HepG2 (cell line): Measurements from ENCODE around the gene DDRGK1. TPM values are rescaled to one million over a fixed set of nuclear protein-coding genes. Genes with fewer than 3 reads are reported as not detected.

ENCODE experiments used
- ATAC-seq: fragments of 200-7000 bp; cut with Tn5 transposase; 3 replicates; pipeline ENCODE4 v1.9.1; 2020; ENCODE audit warnings: mild to moderate bottlenecking, moderate library complexity
- BruUV-seq: library from RNA; stranded (reverse); fragments of 400-500 nt; replicated peaks from 2 replicates; lab custom pipeline; 2021; lab: Mats Ljungman, UMichigan
- CTCF ChIA-PET: fragments of 300-600 bp; formaldehyde crosslinking; extraction: SDS; loops from one replicate; lab custom pipeline; 2021; ENCODE audit warnings: low total read pairs, inconsistent platforms, low intra/inter-chr PET ratio; lab: Yijun Ruan, JAX
- POLR2A ChIA-PET: fragments of 350-600 bp; sonication (Branson Sonifier 250); formaldehyde crosslinking; loops from one replicate; lab custom pipeline; 2020; ENCODE audit warnings: antibody characterized with exemption, inconsistent platforms; lab: Yijun Ruan, JAX
- DNase-seq: peaks from one replicate; pipeline ENCODE4 v3.0.0-alpha.2; 2015; ENCODE audit warnings: low spot score
- FAIRE-seq: peaks from 3 replicates; lab custom pipeline; 2011; peaks lifted over from hg19 to GRCh38; lab: Jason Lieb, UNC
- H2AFZ ChIP-seq: one replicate; pipeline ENCODE4 v1.6.1; 2011; ENCODE audit warnings: low read length, inconsistent platforms
- H3K27ac ChIP-seq: fragments of 300-600 bp; 3 replicates; pipeline ENCODE4 v1.8.0; 2011; ENCODE audit warnings: mixed run types, mild to moderate bottlenecking, mixed read lengths, low read length, inconsistent platforms; ENCODE audit not compliant: insufficient read depth; ENCODE audit errors: extremely low read length
- H3K27me3 ChIP-seq, 2 experiments: fragments of 200-600 bp in 1 of 2; 2 replicates in 1 of 2; 3 replicates in 1 of 2; pipeline versions ENCODE4 v1.6.0 to v1.8.0; 2011; ENCODE audit warnings: low read length in 2 of 2, mild to moderate bottlenecking in 2 of 2, moderate library complexity in 2 of 2, inconsistent platforms in 1 of 2; ENCODE audit not compliant: insufficient read depth in 2 of 2, control insufficient read depth in 1 of 2
- H3K36me3 ChIP-seq, 2 experiments: fragments of 200-600 bp in 1 of 2; replicated peaks in 1 of 2; 2 replicates in 1 of 2; 3 replicates in 1 of 2; pipeline versions ENCODE4 v1.5.1 to v1.8.0; 2011; ENCODE audit warnings: low read length in 2 of 2, inconsistent platforms in 1 of 2; ENCODE audit not compliant: insufficient read depth in 2 of 2, control insufficient read depth in 1 of 2
- H3K4me1 ChIP-seq: 2 replicates; pipeline ENCODE4 v1.5.1; 2012; ENCODE audit warnings: low read length, inconsistent platforms; ENCODE audit not compliant: insufficient read depth
- H3K4me2 ChIP-seq: 2 replicates; pipeline ENCODE4 v1.6.0; 2011; ENCODE audit warnings: low read depth, low read length, inconsistent platforms
- H3K4me3 ChIP-seq, 3 experiments: fragments of 200-600 bp in 1 of 3; sonication (generic), shearing (Covaris generic) in 1 of 3; replicated peaks in 1 of 3; 2 replicates each; pipeline ENCODE4 v1.5.1; 2011 to 2016; ENCODE audit warnings: low read length in 3 of 3, inconsistent platforms in 2 of 3, low read depth in 2 of 3, mild to moderate bottlenecking in 2 of 3, control low read depth in 1 of 3, mixed read lengths in 1 of 3; ENCODE audit not compliant: insufficient read depth in 1 of 3
- H3K79me2 ChIP-seq: one replicate; pipeline ENCODE4 v1.6.1; 2011; ENCODE audit warnings: low read length, inconsistent platforms; ENCODE audit not compliant: insufficient read depth
- H3K9ac ChIP-seq: 2 replicates; pipeline ENCODE4 v1.6.0; 2011; ENCODE audit warnings: mild to moderate bottlenecking, low read depth, low read length, inconsistent platforms; ENCODE audit not compliant: insufficient read depth
- H3K9me3 ChIP-seq: 2 replicates; pipeline ENCODE4 v1.5.1; 2012; ENCODE audit warnings: mild to moderate bottlenecking, low read length
- H4K20me1 ChIP-seq: 2 replicates; pipeline ENCODE4 v1.6.0; 2011; ENCODE audit warnings: inconsistent platforms, mild to moderate bottlenecking, low read length, moderate library complexity; ENCODE audit not compliant: insufficient read depth
- BRD4 ChIP-seq: sonication (generic); formaldehyde crosslinking; IDR thresholded peaks from 2 replicates; pipeline ENCODE4 v1.4.0; 2020; ENCODE audit warnings: missing genetic modification reagents
- CAMTA2 ChIP-seq: sonication (generic); formaldehyde crosslinking; IDR thresholded peaks from 2 replicates; pipeline ENCODE4 v1.4.0; 2020; ENCODE audit warnings: mild to moderate bottlenecking, missing genetic modification reagents, borderline replicate concordance
- FOSL1 ChIP-seq: sonication (generic); formaldehyde crosslinking; IDR thresholded peaks from 2 replicates; pipeline ENCODE4 v1.9.0; 2021; ENCODE audit warnings: missing genetic modification reagents, borderline replicate concordance
- MED1 ChIP-seq: sonication (generic); formaldehyde crosslinking; IDR thresholded peaks from 2 replicates; pipeline ENCODE4 v1.4.0; 2020; ENCODE audit warnings: missing genetic modification reagents
- POLR2A ChIP-seq, 2 experiments: IDR thresholded peaks; 2 replicates each; pipeline ENCODE4 v1.6.1; 2011; ENCODE audit warnings: low read depth in 2 of 2, low read length in 2 of 2, mild to moderate bottlenecking in 1 of 2, moderate library complexity in 1 of 2; ENCODE audit not compliant: insufficient read depth in 1 of 2
- POLR2AphosphoS5 ChIP-seq: IDR thresholded peaks from 2 replicates; pipeline ENCODE4 v1.6.1; 2012; ENCODE audit warnings: low read depth, low read length
- RBFOX2 ChIP-seq: fragments of 200-400 bp; formaldehyde crosslinking; IDR thresholded peaks from 2 replicates; pipeline ENCODE4 v1.6.1; 2017; ENCODE audit warnings: low read depth, mild to moderate bottlenecking, low read length
- REPIN1 ChIP-seq: sonication (generic); formaldehyde crosslinking; IDR thresholded peaks from 2 replicates; pipeline ENCODE4 v1.8.0; 2022; ENCODE audit warnings: missing genetic modification reagents, low read depth, mild to moderate bottlenecking, borderline replicate concordance
- SALL2 ChIP-seq: sonication (generic); formaldehyde crosslinking; IDR thresholded peaks from 2 replicates; pipeline ENCODE4 v1.8.1; 2023; ENCODE audit warnings: mild to moderate bottlenecking, missing genetic modification reagents, inconsistent platforms
- UBTF ChIP-seq: sonication (generic); formaldehyde crosslinking; IDR thresholded peaks from 2 replicates; pipeline ENCODE4 v1.4.0; 2020; ENCODE audit warnings: mild to moderate bottlenecking, missing genetic modification reagents
- XRCC5 ChIP-seq: fragments of 200-400 bp; formaldehyde crosslinking; optimal IDR thresholded peaks from 2 replicates; pipeline ENCODE3; 2017; ENCODE audit warnings: mild to moderate bottlenecking, low read length
- ZFP62 ChIP-seq: sonication (generic); formaldehyde crosslinking; IDR thresholded peaks from 2 replicates; pipeline ENCODE4 v1.4.0; 2020; ENCODE audit warnings: missing genetic modification reagents
- ZNF263 ChIP-seq: sonication (generic); formaldehyde crosslinking; IDR thresholded peaks from 2 replicates; pipeline ENCODE4 v1.4.0; 2020; ENCODE audit warnings: missing genetic modification reagents
- ZNF562 ChIP-seq: sonication (generic); formaldehyde crosslinking; IDR thresholded peaks from 2 replicates; pipeline ENCODE4 v1.8.0; 2022; ENCODE audit warnings: missing genetic modification reagents, borderline replicate concordance
- ZNF740 ChIP-seq: sonication (generic); formaldehyde crosslinking; IDR thresholded peaks from 2 replicates; pipeline ENCODE4 v1.4.0; 2020; ENCODE audit warnings: missing genetic modification reagents
- ZSCAN21 ChIP-seq: sonication (generic); formaldehyde crosslinking; IDR thresholded peaks from 2 replicates; pipeline ENCODE4 v1.8.0; 2022; ENCODE audit warnings: mild to moderate bottlenecking, missing genetic modification reagents, moderate library complexity, borderline replicate concordance
- ZSCAN29 ChIP-seq: sonication (generic); formaldehyde crosslinking; conservative IDR thresholded peaks from 2 replicates; pipeline ENCODE4 v1.4.0; 2020; ENCODE audit warnings: mild to moderate bottlenecking, missing genetic modification reagents
- WGBS: methylation state at CpG from one replicate; pipeline ENCODE4 v1.1.6; 2017; ENCODE audit warnings: low lambda C conversion rate; 5-methylcytosine and 5-hydroxymethylcytosine counted together
- in situ Hi-C: cut with HindIII; loops from 2 replicates; pipeline ENCODE4 v1.10.0; 2017; ENCODE audit warnings: low pct_unique_long_range_greater_than_20kb; ENCODE audit not compliant: extremely low pct_ligation_motif_present
- intact Hi-C: fragments of 100-400 bp; cut with micrococcal nuclease; formaldehyde crosslinking; loops from one replicate; pipeline ENCODE4 v1.10.0; 2022; ENCODE audit not compliant: unreplicated experiment
- polyA plus RNA-seq, 8 experiments: library from polyadenylated mRNA; depleted of rRNA in 3 of 8; stranded (reverse) in 7 of 8; unstranded in 1 of 8; fragments of >200 nt; fragmentation: Illumina TruSeq in 4 of 8; extraction: Trizol in 4 of 8; gene quantifications; 2 replicates each; pipeline versions ENCODE4 v1.2.1 to v1.2.3, GENCODE V29; 2011 to 2016; ENCODE audit warnings: low read depth in 4 of 8, missing spikeins in 1 of 8, mixed read lengths in 1 of 8; ENCODE audit not compliant: insufficient read depth in 1 of 8
- total RNA-seq, 5 experiments: library from RNA; depleted of rRNA; stranded (reverse); fragments of >200 nt; fragmentation: Illumina TruSeq; extraction: Trizol; gene quantifications; 2 replicates each; pipeline ENCODE4 v1.2.3, GENCODE V29; 2016; ENCODE audit warnings: low read depth in 1 of 5

Gene DDRGK1
- total and polyA plus RNA-seq, 2 of the 13 experiments (the other 11 are each of a cell fraction or from before 2014, with no cell fraction given) = 96.7 to 149 TPM

- Histone ChIP-seq H3K27me3 (no peaks in the 10 kb centered on the region), H3K27ac (no peak overlapping the region), H3K36me3 (peaks cover 55 to 80% of the 10 kb centered on the region in 2 experiments), H3K4me1 (no peaks in the 10 kb centered on the region), H4K20me1 (no peaks in the 10 kb centered on the region), H3K9ac (no peak overlapping the region), H3K4me2 (no peak overlapping the region), H3K4me3 (no peak overlapping the region), H2AFZ (no peak overlapping the region), H3K9me3 (no peaks in the 10 kb centered on the region), H3K79me2 (no peaks in the 10 kb centered on the region)
- WGBS = 95% methylated on average over 18 of the region's 18 CpGs
- ChIA-PET CTCF (no interaction called here), POLR2A (interaction anchor here (1.0 to 2.0 kb wide), 4 partner anchors 9 to 17 kb away, joined by 3 to 6 read pairs (median 4); no protein-coding TSS in a partner anchor)
- ATAC-seq = no peak
- 0 out of 2 replicates have a peak, but pooled peaks have one; percentile 9 for TF ChIP-seq POLR2AphosphoS5
- peak; percentile 49 for TF ChIP-seq RBFOX2
- no peak for TF ChIP-seq SALL2 (CRISPR knock-in tag)
- TF ChIP-seq POLR2A (IDR thresholded peaks at IDR 0.05; ENCODE audit: insufficient read depth in 1 of 2, low read depth in 2 of 2, low read length in 2 of 2) = peak in 1 of 2 experiments; percentile 44; a peak in 1 of 4 replicates
- TF ChIP-seq MED1 (CRISPR knock-in tag) = no peak
- BruUV-seq = no TSS peak
- no peak for DNase-seq
- intact Hi-C loops = no loop called here
- in situ Hi-C loops = no loop called here
- no peak for FAIRE-seq
Measured at GRCh38 chr20:3192226-3193015, 12.1 kb downstream of the DDRGK1 start.

GRCh38 chr20:3190681-3191111 is 13.8 kb downstream of the DDRGK1 start:
- FAIRE-seq (no peak), ATAC-seq (peak; percentile 14; the same call in 2 of the 3 replicates), DNase-seq (no peak)
- ChIA-PET POLR2A (no interaction called here), CTCF (no interaction called here)
- Histone ChIP-seq H2AFZ (no peak overlapping the region), H3K9me3 (no peaks in the 10 kb centered on the region), H3K36me3 (peaks cover 48 to 67% of the 10 kb centered on the region in 2 experiments), H3K27me3 (no peaks in the 10 kb centered on the region), H3K79me2 (no peaks in the 10 kb centered on the region), H3K4me3 (no peak overlapping the region), H3K9ac (no peak overlapping the region), H3K4me1 (no peaks in the 10 kb centered on the region), H4K20me1 (no peaks in the 10 kb centered on the region), H3K4me2 (no peak overlapping the region), H3K27ac (no peak overlapping the region)
- in situ Hi-C loops = no loop called here
- whole genome bisulfite sequencing = 94% methylated on average over 14 of the region's 14 CpGs
- BruUV-seq = no TSS peak
- intact Hi-C loops = no loop called here
- TF ChIP-seq ZSCAN21 (CRISPR knock-in tag) (no peak), XRCC5 (no peak), CAMTA2 (no peak), REPIN1 (no peak), ZSCAN29 (no peak), ZNF562 (no peak), BRD4 (no peak), ZNF263 (CRISPR knock-in tag) (no peak), ZNF740 (CRISPR knock-in tag) (no peak), ZFP62 (no peak), FOSL1 (no peak), UBTF (CRISPR knock-in tag) (peak; percentile 12; the same call in 1 of the 2 replicates)
